HepG2 (cell line): ENCODE measurements around the gene SLC13A5. TPM values are rescaled to one million over a fixed set of nuclear protein-coding genes. Genes with fewer than 3 reads are reported as not detected.

Experiments used
- BRF2 ChIP-seq: sonication (generic); formaldehyde crosslinking; IDR thresholded peaks from 2 replicates; pipeline ENCODE4 v1.8.1; 2022; ENCODE audit warnings: mild to moderate bottlenecking, missing genetic modification reagents
- GMEB1 ChIP-seq: sonication (generic); formaldehyde crosslinking; IDR thresholded peaks from 2 replicates; pipeline ENCODE4 v1.5.1; 2020; ENCODE audit warnings: missing genetic modification reagents, mild to moderate bottlenecking, borderline replicate concordance
- HOXD1 ChIP-seq: sonication (generic); formaldehyde crosslinking; IDR thresholded peaks from 2 replicates; pipeline ENCODE4 v1.5.0; 2020; ENCODE audit warnings: missing genetic modification reagents
- JUNB ChIP-seq: sonication (generic); formaldehyde crosslinking; IDR thresholded peaks from 2 replicates; pipeline ENCODE4 v1.8.0; 2022; ENCODE audit warnings: missing genetic modification reagents, mild to moderate bottlenecking, borderline replicate concordance
- MEIS1 ChIP-seq: sonication (generic); formaldehyde crosslinking; IDR thresholded peaks from 2 replicates; pipeline ENCODE4 v1.9.0; 2021; ENCODE audit warnings: mild to moderate bottlenecking, missing genetic modification reagents, moderate library complexity, borderline replicate concordance
- NFAT5 ChIP-seq: sonication (generic); formaldehyde crosslinking; IDR thresholded peaks from 2 replicates; pipeline ENCODE4 v1.4.0; 2020; ENCODE audit warnings: missing genetic modification reagents
- PAWR ChIP-seq: sonication (generic); formaldehyde crosslinking; IDR thresholded peaks from 2 replicates; pipeline ENCODE4 v1.4.0; 2020; ENCODE audit warnings: missing genetic modification reagents, mild to moderate bottlenecking, borderline replicate concordance
- TCF7 ChIP-seq: sonication (generic); IDR thresholded peaks from 2 replicates; pipeline ENCODE4 v1.6.1; 2016; ENCODE audit warnings: antibody characterized with exemption, low read depth
- ZNF383 ChIP-seq: sonication (generic); formaldehyde crosslinking; IDR thresholded peaks from 2 replicates; pipeline ENCODE4 v1.4.0; 2020; ENCODE audit warnings: missing genetic modification reagents, mild to moderate bottlenecking, borderline replicate concordance
- ZNF460 ChIP-seq: sonication (generic); formaldehyde crosslinking; IDR thresholded peaks from 2 replicates; pipeline ENCODE4 v1.5.1; 2020; ENCODE audit warnings: missing genetic modification reagents, mild to moderate bottlenecking, borderline replicate concordance
- ZNF569 ChIP-seq: sonication (generic); formaldehyde crosslinking; IDR thresholded peaks from 2 replicates; pipeline ENCODE4 v1.5.0; 2020; ENCODE audit warnings: mild to moderate bottlenecking, missing genetic modification reagents, moderate library complexity, borderline replicate concordance
- ZNF589 ChIP-seq: sonication (generic); formaldehyde crosslinking; conservative IDR thresholded peaks from 2 replicates; pipeline ENCODE4 v1.8.0; 2022; ENCODE audit warnings: mild to moderate bottlenecking, moderate library complexity, missing genetic modification reagents
- ZNF644 ChIP-seq: IDR thresholded peaks from 2 replicates; pipeline ENCODE4 v1.6.1; 2016; ENCODE audit warnings: low read depth
- ZNF75D ChIP-seq: sonication (generic); formaldehyde crosslinking; IDR thresholded peaks from 2 replicates; pipeline ENCODE4 v1.8.1; 2023; ENCODE audit warnings: missing genetic modification reagents, mild to moderate bottlenecking, borderline replicate concordance
- ZXDC ChIP-seq: sonication (generic); formaldehyde crosslinking; IDR thresholded peaks from 2 replicates; pipeline ENCODE4 v1.5.0; 2020; ENCODE audit warnings: mild to moderate bottlenecking, missing genetic modification reagents
- polyA plus RNA-seq, 8 experiments: library from polyadenylated mRNA; depleted of rRNA in 3 of 8; stranded (reverse) in 7 of 8; unstranded in 1 of 8; fragments of >200 nt; fragmentation: Illumina TruSeq in 4 of 8; extraction: Trizol in 4 of 8; gene quantifications; 2 replicates each; pipeline versions ENCODE4 v1.2.1 to v1.2.3, GENCODE V29; 2011 to 2016; ENCODE audit warnings: low read depth in 4 of 8, missing spikeins in 1 of 8, mixed read lengths in 1 of 8; ENCODE audit not compliant: insufficient read depth in 1 of 8
- total RNA-seq, 5 experiments: library from RNA; depleted of rRNA; stranded (reverse); fragments of >200 nt; fragmentation: Illumina TruSeq; extraction: Trizol; gene quantifications; 2 replicates each; pipeline ENCODE4 v1.2.3, GENCODE V29; 2016; ENCODE audit warnings: low read depth in 1 of 5

The SLC13A5 gene
- total and polyA plus RNA-seq, 2 of the 13 experiments (the other 11 are each of a cell fraction or from before 2014, with no cell fraction given) = 42.8 to 310 TPM

GRCh38 chr17:6699997-6700947, 12.9 kb downstream of the SLC13A5 start (continued):
- TF ChIP-seq ZXDC (CRISPR knock-in tag) (0 out of 2 replicates have a peak, but pooled peaks have one; percentile 19), BRF2 (peak; percentile 81), ZNF569 (0 out of 2 replicates have a peak, but pooled peaks have one; percentile 24), MEIS1 (CRISPR knock-in tag) (peak; percentile 87), ZNF644 (CRISPR knock-in tag) (no peak; the same call in 1 of the 2 replicates), HOXD1 (CRISPR knock-in tag) (peak; percentile 96), ZNF460 (CRISPR knock-in tag) (peak; percentile 53; the same call in 1 of the 2 replicates), NFAT5 (CRISPR knock-in tag) (no peak), ZNF75D (CRISPR knock-in tag) (no peak), ZNF383 (CRISPR knock-in tag) (no peak), TCF7 (peak; percentile 98), ZNF589 (no peak), GMEB1 (CRISPR knock-in tag) (peak; percentile 57; the same call in 1 of the 2 replicates), PAWR (CRISPR knock-in tag) (peak; percentile 75; the same call in 1 of the 2 replicates), JUNB (CRISPR knock-in tag) (no peak; the same call in 1 of the 2 replicates)
